Mesodermal cell (in vitro differentiated cells): Measurements from ENCODE around the gene SERPINB13. TPM values are rescaled to one million over a fixed set of nuclear protein-coding genes. Genes with fewer than 3 reads are reported as not detected.

Experiments
- H3K27ac ChIP-seq: 2 replicates; pipeline ENCODE4 v1.7.0; 2013; ENCODE audit warnings: mild to moderate bottlenecking, low read depth, low read length, moderate library complexity; ENCODE audit not compliant: severe bottlenecking
- H3K36me3 ChIP-seq: 2 replicates; pipeline ENCODE4 v1.7.1; 2013; ENCODE audit warnings: mild to moderate bottlenecking, low read length, moderate library complexity; ENCODE audit not compliant: control insufficient read depth, insufficient read depth
- H3K4me1 ChIP-seq: one replicate; pipeline ENCODE4 v1.7.1; 2013; ENCODE audit warnings: mild to moderate bottlenecking, low read length; ENCODE audit not compliant: insufficient read depth, control insufficient read depth, poor library complexity, severe bottlenecking
- H3K4me3 ChIP-seq: 2 replicates; pipeline ENCODE4 v1.7.0; 2013; ENCODE audit warnings: low read length, control low read depth, mild to moderate bottlenecking; ENCODE audit not compliant: insufficient read depth, poor library complexity, severe bottlenecking; ENCODE audit errors: extremely low read depth
- H3K9me3 ChIP-seq: 2 replicates; pipeline ENCODE4 v1.7.1; 2013; ENCODE audit warnings: mild to moderate bottlenecking, low read length, moderate library complexity; ENCODE audit not compliant: control insufficient read depth
- WGBS, 2 experiments: methylation state at CpG; one replicate each; pipeline ENCODE4 v1.1.5; 2013; ENCODE audit warnings: missing lambda C conversion rate in 2 of 2; ENCODE audit not compliant: insufficient coverage in 2 of 2; 5-methylcytosine and 5-hydroxymethylcytosine counted together
- polyA plus RNA-seq, 2 experiments: library from polyadenylated mRNA; stranded (reverse); fragments of 50-300 nt; gene quantifications; one replicate each; pipeline ENCODE4 v1.2.3, GENCODE V29; 2013

SERPINB13 gene, protein sequence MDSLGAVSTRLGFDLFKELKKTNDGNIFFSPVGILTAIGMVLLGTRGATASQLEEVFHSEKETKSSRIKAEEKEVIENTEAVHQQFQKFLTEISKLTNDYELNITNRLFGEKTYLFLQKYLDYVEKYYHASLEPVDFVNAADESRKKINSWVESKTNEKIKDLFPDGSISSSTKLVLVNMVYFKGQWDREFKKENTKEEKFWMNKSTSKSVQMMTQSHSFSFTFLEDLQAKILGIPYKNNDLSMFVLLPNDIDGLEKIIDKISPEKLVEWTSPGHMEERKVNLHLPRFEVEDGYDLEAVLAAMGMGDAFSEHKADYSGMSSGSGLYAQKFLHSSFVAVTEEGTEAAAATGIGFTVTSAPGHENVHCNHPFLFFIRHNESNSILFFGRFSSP
- polyA plus RNA-seq (2013, experiment 1 of 2) = not detected
- polyA plus RNA-seq (2013, experiment 2 of 2) = not detected

GRCh38 chr18:63586966-63587365 is at the start of gene SERPINB13:
Gene SERPINB13 (plus strand): TSS chr18:63587343. CDS start chr18:63588668, 1,325 bp downstream.
- no peak within 1 kb of the TSS for H3K4me3 ChIP-seq
- 94 to 100% methylated on average over 3 to 4 of the region's 4 CpGs for WGBS, 2 experiments
- no peaks in the 10 kb centered on the region for H3K36me3 ChIP-seq
- H3K9me3 ChIP-seq = no peaks in the 10 kb centered on the region
- no peak within 1 kb of the TSS for H3K27ac ChIP-seq
- no peaks in the 10 kb centered on the region for H3K4me1 ChIP-seq

GRCh38 chr18:63539904-63540510 is 47.1 kb upstream of the SERPINB13 start:
- no peak overlapping the region for H3K4me3 ChIP-seq
- H3K9me3 ChIP-seq = no peaks in the 10 kb centered on the region
- H3K4me1 ChIP-seq = no peaks in the 10 kb centered on the region
- H3K27ac ChIP-seq = peak overlapping the region; percentile 17
- WGBS, 2 experiments = 75 to 95% methylated on average over 3 of the region's 3 CpGs
- H3K36me3 ChIP-seq = no peaks in the 10 kb centered on the region

- no peaks in the 10 kb centered on the region for H3K4me1 ChIP-seq
- no CpG with 5 or more reads among the region's 1 CpG for WGBS, 2 experiments
- H3K4me3 ChIP-seq = no peak within 1 kb of the TSS
- no peaks in the 10 kb centered on the region for H3K9me3 ChIP-seq
- no peaks in the 10 kb centered on the region for H3K36me3 ChIP-seq
- no peak within 1 kb of the TSS for H3K27ac ChIP-seq
Measured at GRCh38 chr18:63542069-63542468, 45.1 kb upstream of the SERPINB13 start, which contains the start of gene SERPINB12. Gene SERPINB12 (plus strand): TSS chr18:63542369. CDS start chr18:63556160, 13,791 bp downstream.

DNA sequence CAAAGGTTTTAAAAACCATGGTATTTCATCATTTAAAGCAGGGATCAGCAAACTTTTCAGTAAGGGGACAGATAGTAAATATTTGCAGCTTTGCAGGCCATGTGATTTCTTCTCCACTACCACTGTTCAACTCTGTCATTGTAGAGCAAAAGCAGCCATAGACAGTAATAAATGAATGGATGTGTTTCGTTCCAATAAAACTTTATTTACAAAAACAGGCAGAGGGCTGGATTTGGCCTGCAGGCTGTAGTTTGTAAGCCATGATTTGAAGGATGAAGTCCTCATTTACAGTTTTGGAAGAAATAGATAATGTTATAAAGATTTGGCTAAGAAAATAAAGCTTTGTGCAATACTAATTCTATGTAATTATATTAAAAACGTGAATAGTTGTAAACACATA is 43.1 kb upstream of the SERPINB13 start:
- Histone ChIP-seq H3K9me3 (no peaks in the 10 kb centered on the region), H3K36me3 (no peaks in the 10 kb centered on the region), H3K4me3 (no peak overlapping the region), H3K4me1 (no peaks in the 10 kb centered on the region), H3K27ac (no peak overlapping the region)
- no CpG with 5 or more reads among the region's 2 CpGs for WGBS, 2 experiments

GRCh38 chr18:63545000-63545399 is 42.1 kb upstream of the SERPINB13 start:
- 100% methylated on average over 2 of the region's 3 CpGs; no CpG with 5 or more reads in 1 of the 2 experiments for WGBS, 2 experiments
- H3K4me1 ChIP-seq = no peaks in the 10 kb centered on the region
- no peaks in the 10 kb centered on the region for H3K9me3 ChIP-seq
- H3K36me3 ChIP-seq = no peaks in the 10 kb centered on the region
- H3K4me3 ChIP-seq = no peak overlapping the region
- H3K27ac ChIP-seq = no peak overlapping the region

- WGBS, 2 experiments = no CpG with 5 or more reads among the region's 1 CpG
- Histone ChIP-seq H3K36me3 (no peaks in the 10 kb centered on the region), H3K27ac (no peak overlapping the region), H3K9me3 (no peaks in the 10 kb centered on the region), H3K4me3 (no peak overlapping the region), H3K4me1 (peaks cover 12% of the 10 kb centered on the region)
Measured at GRCh38 chr18:63550068-63550467, 37.1 kb upstream of the SERPINB13 start.

- H3K27ac ChIP-seq = no peak overlapping the region
- no peaks in the 10 kb centered on the region for H3K9me3 ChIP-seq
- H3K4me1 ChIP-seq = peaks cover 12% of the 10 kb centered on the region
- WGBS, 2 experiments = 82 to 92% methylated on average over 2 of the region's 3 CpGs
- no peak overlapping the region for H3K4me3 ChIP-seq
- no peaks in the 10 kb centered on the region for H3K36me3 ChIP-seq
Measured at GRCh38 chr18:63551769-63552168, 35.4 kb upstream of the SERPINB13 start.

DNA sequence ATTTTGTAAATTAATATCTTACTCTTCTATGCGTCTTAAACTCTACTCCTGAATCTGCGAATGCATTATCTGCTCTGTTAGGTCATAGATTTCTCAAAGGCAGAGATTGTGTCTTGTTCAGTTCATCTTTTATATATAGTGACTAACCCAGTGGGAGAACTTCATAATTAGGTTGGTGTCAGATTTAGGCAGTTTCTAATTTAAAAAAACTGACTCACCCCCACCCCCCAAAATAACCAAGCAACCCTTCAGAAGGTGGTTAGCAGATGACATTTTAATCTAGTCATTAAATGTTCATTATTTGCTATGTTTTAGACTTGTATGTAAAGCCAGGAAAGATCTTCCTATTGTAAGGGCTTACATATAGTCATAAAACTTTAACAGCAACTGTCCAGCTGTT is 34.6 kb upstream of the SERPINB13 start:
- Histone ChIP-seq H3K36me3 (no peaks in the 10 kb centered on the region), H3K4me3 (no peak overlapping the region), H3K27ac (peak overlapping the region; percentile 80), H3K9me3 (no peaks in the 10 kb centered on the region), H3K4me1 (peaks cover 12% of the 10 kb centered on the region)
- no CpG with 5 or more reads among the region's 2 CpGs for WGBS, 2 experiments

- Histone ChIP-seq H3K4me3 (no peak overlapping the region), H3K4me1 (peaks cover 12% of the 10 kb centered on the region), H3K36me3 (no peaks in the 10 kb centered on the region), H3K9me3 (no peaks in the 10 kb centered on the region), H3K27ac (peak overlapping the region; percentile 80)
- 73 to 80% methylated on average over 1 of the region's 1 CpG for WGBS, 2 experiments
Measured at GRCh38 chr18:63553081-63553480, 34.1 kb upstream of the SERPINB13 start.

DNA sequence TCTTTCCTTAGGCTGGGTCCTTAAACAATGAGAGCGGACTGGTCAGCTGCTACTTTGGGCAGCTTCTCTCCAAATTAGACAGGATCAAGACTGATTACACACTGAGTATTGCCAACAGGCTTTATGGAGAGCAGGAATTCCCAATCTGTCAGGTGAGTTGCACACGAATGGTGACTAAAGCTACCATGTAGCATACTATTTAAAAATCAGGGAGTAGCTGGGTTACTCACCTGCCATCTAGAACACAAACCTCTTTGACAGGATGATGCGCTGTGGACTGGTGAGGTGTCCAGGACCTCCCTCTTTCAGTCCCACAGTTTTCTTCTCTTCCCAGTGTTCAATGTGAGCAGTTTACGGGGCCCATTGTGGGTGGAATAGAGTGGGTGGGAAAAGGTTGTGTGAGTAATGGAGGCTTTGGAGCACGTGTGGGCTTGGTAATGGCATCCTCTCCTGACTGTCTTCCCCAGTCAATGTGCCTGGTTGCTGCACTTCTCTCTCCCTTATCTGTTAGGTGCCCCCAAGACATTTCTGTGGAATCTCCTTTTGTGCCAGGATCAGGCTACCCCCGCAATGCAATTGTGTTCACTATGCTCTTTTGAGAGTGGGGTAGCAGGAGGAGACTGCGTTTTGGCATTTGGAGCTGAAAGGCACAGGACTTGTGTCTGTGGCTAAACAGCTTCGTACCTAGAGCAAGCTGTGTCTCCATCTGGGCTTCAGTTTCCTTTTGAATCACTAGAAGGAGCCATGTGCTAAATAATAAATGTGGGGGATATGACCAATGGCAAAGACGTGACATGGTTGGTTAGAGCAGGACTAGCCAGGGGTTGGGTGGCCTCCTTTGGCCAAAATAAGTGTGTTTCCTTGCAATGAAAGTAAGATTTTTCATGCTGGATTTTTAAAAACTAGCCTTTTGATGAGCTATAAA is 27.3 kb upstream of the SERPINB13 start:
- 85 to 94% methylated on average over 6 to 7 of the region's 9 CpGs for WGBS, 2 experiments
- H3K36me3 ChIP-seq = no peaks in the 10 kb centered on the region
- no peaks in the 10 kb centered on the region for H3K9me3 ChIP-seq
- H3K27ac ChIP-seq = no peak overlapping the region
- no peak overlapping the region for H3K4me3 ChIP-seq
- H3K4me1 ChIP-seq = no peaks in the 10 kb centered on the region
